Keratinocyte (primary cell): ENCODE results near the gene CDH15. TPM values are rescaled to one million over a fixed set of nuclear protein-coding genes. Genes with fewer than 3 reads are reported as not detected.

Experiments used
- DNase-seq: peaks from one replicate; pipeline ENCODE4 v3.0.0-alpha.2; 2011; ENCODE audit warnings: low read depth, missing footprints, low spot score
- FAIRE-seq: peaks from 2 replicates; lab custom pipeline; 2011; peaks lifted over from hg19 to GRCh38; lab: Jason Lieb, UNC
- H2AFZ ChIP-seq: 2 replicates; pipeline ENCODE4 v1.6.0; 2012; ENCODE audit warnings: low read length, control low read depth, inconsistent platforms; ENCODE audit not compliant: control insufficient read depth
- H3K27ac ChIP-seq: 2 replicates; pipeline ENCODE4 v1.5.1; 2011; ENCODE audit warnings: low read length; ENCODE audit not compliant: control insufficient read depth, insufficient read depth
- H3K27me3 ChIP-seq: 3 replicates; pipeline ENCODE4 v1.6.0; 2011; ENCODE audit warnings: low read length; ENCODE audit not compliant: control insufficient read depth, insufficient read depth; ENCODE audit errors: extremely low read depth
- H3K36me3 ChIP-seq, 2 experiments: 2 replicates in 1 of 2; 3 replicates in 1 of 2; pipeline ENCODE4 v1.5.1; 2011; ENCODE audit warnings: low read length in 2 of 2, mild to moderate bottlenecking in 1 of 2; ENCODE audit not compliant: control insufficient read depth in 2 of 2, insufficient read depth in 2 of 2; ENCODE audit errors: extremely low read depth in 1 of 2
- H3K4me1 ChIP-seq: 3 replicates; pipeline ENCODE4 v1.5.1; 2011; ENCODE audit warnings: low read length; ENCODE audit not compliant: control insufficient read depth, insufficient read depth; ENCODE audit errors: extremely low read depth
- H3K4me2 ChIP-seq: 3 replicates; pipeline ENCODE4 v1.6.0; 2011; ENCODE audit warnings: low read depth, low read length; ENCODE audit not compliant: control insufficient read depth, insufficient read depth; ENCODE audit errors: extremely low read depth
- H3K4me3 ChIP-seq, 3 experiments: fragments of 200-600 bp in 1 of 3; sonication (generic) in 1 of 3; 2 replicates in 2 of 3; 3 replicates in 1 of 3; pipeline ENCODE4 v1.5.1; 2011 to 2016; ENCODE audit warnings: low read length in 3 of 3, mild to moderate bottlenecking in 3 of 3, control low read depth in 2 of 3, inconsistent platforms in 1 of 3, low read depth in 1 of 3, mixed read lengths in 1 of 3, mixed run types in 1 of 3, moderate library complexity in 1 of 3; ENCODE audit not compliant: control insufficient read depth in 2 of 3, insufficient read depth in 2 of 3; ENCODE audit errors: extremely low read depth in 1 of 3
- H3K79me2 ChIP-seq: 2 replicates; pipeline ENCODE4 v1.6.0; 2012; ENCODE audit warnings: low read length; ENCODE audit not compliant: control insufficient read depth, insufficient read depth
- H3K9ac ChIP-seq: 3 replicates; pipeline ENCODE4 v1.6.0; 2011; ENCODE audit warnings: low read length; ENCODE audit not compliant: control insufficient read depth, insufficient read depth; ENCODE audit errors: extremely low read depth
- H3K9me1 ChIP-seq: 3 replicates; pipeline ENCODE4 v1.6.0; 2011; ENCODE audit warnings: low read length; ENCODE audit not compliant: control insufficient read depth, insufficient read depth; ENCODE audit errors: extremely low read depth
- H3K9me3 ChIP-seq: 2 replicates; pipeline ENCODE4 v1.5.1; 2012; ENCODE audit warnings: low read depth, low read length; ENCODE audit not compliant: control insufficient read depth
- H4K20me1 ChIP-seq: 3 replicates; pipeline ENCODE4 v1.6.0; 2011; ENCODE audit warnings: low read length; ENCODE audit not compliant: control insufficient read depth, insufficient read depth; ENCODE audit errors: extremely low read depth
- EZH2 ChIP-seq: IDR thresholded peaks from one replicate; pipeline ENCODE4 v1.6.1; 2012; ENCODE audit warnings: inconsistent platforms, mild to moderate bottlenecking, low read length, moderate library complexity
- dilution Hi-C: fragments of 300-500 bp; cut with MboI; formaldehyde crosslinking; loops from one replicate; pipeline ENCODE4 v1.7.0; 2020; ENCODE audit warnings: low sequenced_read_pairs; ENCODE audit not compliant: extremely low pct_ligation_motif_present
- polyA plus RNA-seq, 5 experiments: library from polyadenylated mRNA; depleted of rRNA in 3 of 5; stranded (reverse) in 3 of 5; stranded (forward) in 1 of 5; unstranded in 1 of 5; fragments of >200 nt; gene quantifications; 1 replicate in 1 of 5; 2 replicates in 3 of 5; 3 replicates in 1 of 5; pipeline versions ENCODE4 v1.2.1 to v1.2.3, GENCODE V29; 2011 to 2012; ENCODE audit warnings: missing spikeins in 2 of 5, low read depth in 1 of 5, low replicate concordance in 1 of 5
- TF ChIP-seq, protein P1 (sequence below), 3 experiments: IDR thresholded peaks in 1 of 3; conservative IDR thresholded peaks in 1 of 3; optimal IDR thresholded peaks in 1 of 3; 2 replicates in 2 of 3; 3 replicates in 1 of 3; pipeline versions ENCODE3 to v1.5.1; 2011; ENCODE audit warnings: low read length in 3 of 3, mild to moderate bottlenecking in 3 of 3, moderate library complexity in 2 of 3, control low read depth in 1 of 3, inconsistent platforms in 1 of 3; ENCODE audit not compliant: insufficient read depth in 2 of 3; ENCODE audit errors: extremely low read depth in 1 of 3

Gene CDH15
- polyA plus RNA-seq, 1 donor (not counting 4 experiments of a cell fraction or from before 2014, with no cell fraction given), result not detected

DNA sequence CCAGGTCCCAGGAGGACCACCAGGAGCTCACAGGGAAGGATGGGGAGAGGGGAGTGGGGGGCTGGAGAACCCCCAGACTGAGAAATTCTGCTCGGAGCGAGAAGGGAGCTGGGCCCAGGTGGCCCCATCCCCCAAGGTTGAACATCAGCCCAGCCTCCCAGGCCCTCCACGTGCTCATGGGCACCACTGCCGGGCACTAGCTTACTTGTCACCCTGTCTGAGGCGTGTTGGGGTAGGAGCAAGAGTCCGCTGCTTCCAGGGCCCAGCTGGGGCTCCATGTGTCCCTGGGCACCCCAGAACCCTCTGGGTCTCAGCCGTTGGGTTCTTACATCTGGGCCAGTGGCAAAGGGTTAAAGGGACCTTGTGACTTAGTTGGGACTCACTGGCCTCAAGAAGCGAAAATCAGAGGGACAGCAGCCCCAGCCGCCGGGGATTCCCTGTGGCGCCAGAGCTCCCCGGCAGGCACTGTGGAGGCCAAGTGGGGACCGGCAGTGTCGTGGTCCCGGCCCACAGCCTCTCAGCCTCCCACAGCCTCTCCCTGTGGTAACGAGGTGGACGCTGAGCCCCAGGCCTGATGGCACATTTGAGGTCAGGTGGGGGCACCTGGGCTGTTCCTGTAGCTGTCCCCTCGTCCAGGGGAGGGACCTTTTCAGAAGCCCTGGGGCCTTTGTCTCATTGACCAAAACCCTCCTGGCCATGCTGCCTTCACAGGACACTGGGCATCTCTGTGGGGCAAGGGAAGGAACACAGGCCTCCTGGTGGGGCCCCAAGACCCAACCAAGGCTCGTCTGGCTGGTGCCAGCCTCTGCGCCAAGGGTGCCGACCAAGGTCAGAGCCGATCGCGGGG lies 33.7 kb upstream of the CDH15 start:
- Histone ChIP-seq H3K4me1 (no peaks in the 10 kb centered on the region), H2AFZ (no peak overlapping the region), H3K9me1 (no peaks in the 10 kb centered on the region), H3K27ac (no peak overlapping the region), H3K9ac (no peak overlapping the region), H3K9me3 (no peaks in the 10 kb centered on the region), H3K79me2 (no peaks in the 10 kb centered on the region), H3K4me3 (no peak overlapping the region), H3K36me3 (peaks cover 3 to 7% of the 10 kb centered on the region in 2 experiments), H3K4me2 (no peak overlapping the region), H3K27me3 (no peaks in the 10 kb centered on the region), H4K20me1 (no peaks in the 10 kb centered on the region)
- TF ChIP-seq, protein P1, sequence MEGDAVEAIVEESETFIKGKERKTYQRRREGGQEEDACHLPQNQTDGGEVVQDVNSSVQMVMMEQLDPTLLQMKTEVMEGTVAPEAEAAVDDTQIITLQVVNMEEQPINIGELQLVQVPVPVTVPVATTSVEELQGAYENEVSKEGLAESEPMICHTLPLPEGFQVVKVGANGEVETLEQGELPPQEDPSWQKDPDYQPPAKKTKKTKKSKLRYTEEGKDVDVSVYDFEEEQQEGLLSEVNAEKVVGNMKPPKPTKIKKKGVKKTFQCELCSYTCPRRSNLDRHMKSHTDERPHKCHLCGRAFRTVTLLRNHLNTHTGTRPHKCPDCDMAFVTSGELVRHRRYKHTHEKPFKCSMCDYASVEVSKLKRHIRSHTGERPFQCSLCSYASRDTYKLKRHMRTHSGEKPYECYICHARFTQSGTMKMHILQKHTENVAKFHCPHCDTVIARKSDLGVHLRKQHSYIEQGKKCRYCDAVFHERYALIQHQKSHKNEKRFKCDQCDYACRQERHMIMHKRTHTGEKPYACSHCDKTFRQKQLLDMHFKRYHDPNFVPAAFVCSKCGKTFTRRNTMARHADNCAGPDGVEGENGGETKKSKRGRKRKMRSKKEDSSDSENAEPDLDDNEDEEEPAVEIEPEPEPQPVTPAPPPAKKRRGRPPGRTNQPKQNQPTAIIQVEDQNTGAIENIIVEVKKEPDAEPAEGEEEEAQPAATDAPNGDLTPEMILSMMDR (optimal IDR thresholded peaks at IDR 0.05 in 1 of 3, IDR thresholded peaks at IDR 0.05 in 1 of 3, conservative IDR thresholded peaks at IDR 0.05 in 1 of 3; ENCODE audit: extremely low read depth in 1 of 3, insufficient read depth in 2 of 3, low read length in 3 of 3), result no peak
- TF ChIP-seq EZH2, result no peak
- no peak for DNase-seq
- FAIRE-seq, result no peak
- dilution Hi-C loops, result no loop called here

DNA sequence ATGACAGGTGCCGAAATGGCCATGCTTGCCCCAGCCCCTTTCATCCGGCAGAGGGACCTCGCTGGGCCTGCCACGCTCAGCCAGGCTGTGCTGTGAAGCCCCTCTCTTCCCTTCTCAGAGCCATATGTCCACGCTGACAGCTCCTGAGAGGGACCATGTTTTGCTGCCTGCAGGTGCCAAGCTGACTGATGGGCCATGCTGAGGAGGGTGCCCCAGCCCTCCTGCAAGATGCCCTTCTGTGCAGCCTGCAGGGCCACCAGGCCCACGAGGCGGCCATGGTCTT lies 33.1 kb upstream of the CDH15 start:
- Histone ChIP-seq H3K4me2 (no peak overlapping the region), H3K27ac (no peak overlapping the region), H3K79me2 (no peaks in the 10 kb centered on the region), H3K4me1 (no peaks in the 10 kb centered on the region), H3K9me1 (no peaks in the 10 kb centered on the region), H3K9ac (no peak overlapping the region), H3K9me3 (no peaks in the 10 kb centered on the region), H3K4me3 (no peak overlapping the region), H4K20me1 (no peaks in the 10 kb centered on the region), H3K36me3 (peaks cover 2 to 7% of the 10 kb centered on the region in 2 experiments), H3K27me3 (no peaks in the 10 kb centered on the region), H2AFZ (no peak overlapping the region)
- DNase-seq, result no peak
- no peak for FAIRE-seq
- TF ChIP-seq EZH2, result no peak
- dilution Hi-C loops, result no loop called here
